ENCODE results near the gene MAP3K5.

- TF ChIP-seq POLR2AphosphoS5 (IDR thresholded peaks at IDR 0.05; ENCODE audit: low read depth, low read length) = no peak
- TF ChIP-seq SIN3A (IDR thresholded peaks at IDR 0.05; ENCODE audit: borderline replicate concordance, insufficient read depth, low read depth, low read length) = no peak
Observed at GRCh38 chr6:136750696-136751521, 41.4 kb downstream of the MAP3K5 start.

Data from Panc1 (cell line).